ENCODE results near the gene SPON1.

Gene SPON1

GRCh38 chr11:14070896-14071295 lies 108.4 kb downstream of the SPON1 start:
- Histone ChIP-seq H3K27me3 (replicated peaks; ENCODE audit: insufficient read depth, low read length) (no peaks in the 10 kb centered on the region), H3K79me2 (ENCODE audit: low read length) (no peaks in the 10 kb centered on the region), H3K4me3 (ENCODE audit: low read length) (no peak overlapping the region), H2AFZ (ENCODE audit: low read length) (no peak overlapping the region), H3K9me2 (replicated peaks; ENCODE audit: insufficient read depth, low read length) (no peaks in the 10 kb centered on the region), H3K36me3 (replicated peaks; ENCODE audit: insufficient read depth, low read length) (no peaks in the 10 kb centered on the region), H3K27ac (ENCODE audit: low read length) (no peak overlapping the region), H3K9ac (ENCODE audit: low read length) (no peak overlapping the region), H4K20me1 (ENCODE audit: insufficient read depth, low read length) (no peaks in the 10 kb centered on the region), H3K4me1 (ENCODE audit: low read length) (no peaks in the 10 kb centered on the region), H3F3A (ENCODE audit: insufficient read depth, low read length) (no peaks in the 10 kb centered on the region), H3K4me2 (ENCODE audit: low read depth, low read length) (no peak overlapping the region), H3K9me3 (replicated peaks; ENCODE audit: insufficient read depth, low read length) (no peaks in the 10 kb centered on the region)
- TF ChIP-seq CTCF (IDR thresholded peaks at IDR 0.05; ENCODE audit: low read length) (no peak), EZH2 (optimal IDR thresholded peaks at IDR 0.05; ENCODE audit: low read depth, low read length) (no peak), EZH2phosphoT487 (IDR thresholded peaks at IDR 0.05; ENCODE audit: low read length) (no peak)
- DNase-seq = no peak

- H3K9me3 ChIP-seq (replicated peaks; ENCODE audit: insufficient read depth, low read length) = no peaks in the 10 kb centered on the region
- TF ChIP-seq EZH2 (optimal IDR thresholded peaks at IDR 0.05; ENCODE audit: low read depth, low read length) (no peak), EZH2phosphoT487 (IDR thresholded peaks at IDR 0.05; ENCODE audit: low read length) (no peak), CTCF (IDR thresholded peaks at IDR 0.05; ENCODE audit: low read length) (no peak)
- no peak for DNase-seq
- H3F3A ChIP-seq (ENCODE audit: insufficient read depth, low read length) = no peaks in the 10 kb centered on the region
- no peaks in the 10 kb centered on the region for H4K20me1 ChIP-seq (ENCODE audit: insufficient read depth, low read length)
- no peaks in the 10 kb centered on the region for H3K9me2 ChIP-seq (replicated peaks; ENCODE audit: insufficient read depth, low read length)
- no peaks in the 10 kb centered on the region for H3K36me3 ChIP-seq (replicated peaks; ENCODE audit: insufficient read depth, low read length)
- no peak overlapping the region for H3K9ac ChIP-seq (ENCODE audit: low read length)
- H3K27me3 ChIP-seq (replicated peaks; ENCODE audit: insufficient read depth, low read length) = no peaks in the 10 kb centered on the region
- no peak overlapping the region for H3K4me2 ChIP-seq (ENCODE audit: low read depth, low read length)
- no peaks in the 10 kb centered on the region for H3K4me1 ChIP-seq (ENCODE audit: low read length)
- no peak overlapping the region for H3K4me3 ChIP-seq (ENCODE audit: low read length)
- no peak overlapping the region for H3K27ac ChIP-seq (ENCODE audit: low read length)
- no peaks in the 10 kb centered on the region for H3K79me2 ChIP-seq (ENCODE audit: low read length)
- H2AFZ ChIP-seq (ENCODE audit: low read length) = no peak overlapping the region
These were observed 111.4 kb downstream of the SPON1 start for GRCh38 chr11:14073849-14074476.

GRCh38 chr11:14075118-14076078 lies 112.9 kb downstream of the SPON1 start:
- H3K4me2 ChIP-seq (ENCODE audit: low read depth, low read length) = no peak overlapping the region
- no peak for DNase-seq
- no peaks in the 10 kb centered on the region for H3K79me2 ChIP-seq (ENCODE audit: low read length)
- H3K9me2 ChIP-seq (replicated peaks; ENCODE audit: insufficient read depth, low read length) = no peaks in the 10 kb centered on the region
- H3K36me3 ChIP-seq (replicated peaks; ENCODE audit: insufficient read depth, low read length) = no peaks in the 10 kb centered on the region
- H3K4me1 ChIP-seq (ENCODE audit: low read length) = no peaks in the 10 kb centered on the region
- H2AFZ ChIP-seq (ENCODE audit: low read length) = no peak overlapping the region
- H3K4me3 ChIP-seq (ENCODE audit: low read length) = no peak overlapping the region
- no peaks in the 10 kb centered on the region for H3K27me3 ChIP-seq (replicated peaks; ENCODE audit: insufficient read depth, low read length)
- TF ChIP-seq CTCF (IDR thresholded peaks at IDR 0.05; ENCODE audit: low read length) (no peak), EZH2 (optimal IDR thresholded peaks at IDR 0.05; ENCODE audit: low read depth, low read length) (no peak), EZH2phosphoT487 (IDR thresholded peaks at IDR 0.05; ENCODE audit: low read length) (no peak)
- no peaks in the 10 kb centered on the region for H3F3A ChIP-seq (ENCODE audit: insufficient read depth, low read length)
- no peaks in the 10 kb centered on the region for H4K20me1 ChIP-seq (ENCODE audit: insufficient read depth, low read length)
- no peaks in the 10 kb centered on the region for H3K9me3 ChIP-seq (replicated peaks; ENCODE audit: insufficient read depth, low read length)
- H3K9ac ChIP-seq (ENCODE audit: low read length) = no peak overlapping the region
- H3K27ac ChIP-seq (ENCODE audit: low read length) = no peak overlapping the region
